Measurements from ENCODE around the gene SUPT3H. TPM values are rescaled to one million over a fixed set of nuclear protein-coding genes. Genes with fewer than 3 reads are reported as not detected.

The SUPT3H gene
- total RNA-seq, 3 donors from 2014 or later = 6.9 to 15.1 (median 13.6) TPM

- TF ChIP-seq, protein P1, sequence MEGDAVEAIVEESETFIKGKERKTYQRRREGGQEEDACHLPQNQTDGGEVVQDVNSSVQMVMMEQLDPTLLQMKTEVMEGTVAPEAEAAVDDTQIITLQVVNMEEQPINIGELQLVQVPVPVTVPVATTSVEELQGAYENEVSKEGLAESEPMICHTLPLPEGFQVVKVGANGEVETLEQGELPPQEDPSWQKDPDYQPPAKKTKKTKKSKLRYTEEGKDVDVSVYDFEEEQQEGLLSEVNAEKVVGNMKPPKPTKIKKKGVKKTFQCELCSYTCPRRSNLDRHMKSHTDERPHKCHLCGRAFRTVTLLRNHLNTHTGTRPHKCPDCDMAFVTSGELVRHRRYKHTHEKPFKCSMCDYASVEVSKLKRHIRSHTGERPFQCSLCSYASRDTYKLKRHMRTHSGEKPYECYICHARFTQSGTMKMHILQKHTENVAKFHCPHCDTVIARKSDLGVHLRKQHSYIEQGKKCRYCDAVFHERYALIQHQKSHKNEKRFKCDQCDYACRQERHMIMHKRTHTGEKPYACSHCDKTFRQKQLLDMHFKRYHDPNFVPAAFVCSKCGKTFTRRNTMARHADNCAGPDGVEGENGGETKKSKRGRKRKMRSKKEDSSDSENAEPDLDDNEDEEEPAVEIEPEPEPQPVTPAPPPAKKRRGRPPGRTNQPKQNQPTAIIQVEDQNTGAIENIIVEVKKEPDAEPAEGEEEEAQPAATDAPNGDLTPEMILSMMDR (IDR thresholded peaks at IDR 0.05) = no peak
- TF ChIP-seq POLR2A (IDR thresholded peaks at IDR 0.05) (no peak), POLR2AphosphoS5 (IDR thresholded peaks at IDR 0.05) (no peak)
- H3K36me3 ChIP-seq = no peaks in the 10 kb centered on the region
- intact Hi-C loops (cut with DNase I; ENCODE audit: low total_unique reads) = no loop called here
Measured at GRCh38 chr6:44789806-44790205, 587.9 kb downstream of the SUPT3H start.

DNA sequence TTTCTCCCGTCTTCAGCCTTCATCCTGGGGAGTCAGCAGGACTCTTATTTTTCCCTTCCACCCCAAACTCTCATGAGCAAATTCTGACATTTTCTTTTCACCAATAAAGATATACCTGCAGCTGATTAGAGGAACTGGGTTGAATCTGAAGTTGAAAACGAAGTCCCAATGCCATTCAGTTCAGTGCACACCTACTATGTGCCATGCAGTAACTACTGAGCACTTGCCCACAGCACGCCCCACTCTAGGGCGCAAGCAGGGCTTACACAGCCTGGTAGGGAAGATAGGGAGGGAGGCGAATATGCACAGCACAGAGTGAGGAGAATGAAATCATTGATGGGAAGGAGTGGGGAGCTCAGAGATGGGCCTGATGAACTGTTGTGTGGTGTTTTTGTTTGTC lies 588.7 kb downstream of the SUPT3H start:
- intact Hi-C loops (cut with DNase I; ENCODE audit: low total_unique reads) = no loop called here
- H3K36me3 ChIP-seq = no peaks in the 10 kb centered on the region
- TF ChIP-seq POLR2A (IDR thresholded peaks at IDR 0.05) (no peak), POLR2AphosphoS5 (IDR thresholded peaks at IDR 0.05) (no peak)
- TF ChIP-seq, protein P1 (IDR thresholded peaks at IDR 0.05) = no peak
- H3K4me1 ChIP-seq = no peaks in the 10 kb centered on the region
- no peaks in the 10 kb centered on the region for H3K27me3 ChIP-seq
- H3K4me3 ChIP-seq = no peak overlapping the region
- peaks cover 0 to 5% of the 10 kb centered on the region in 2 donors for H3K9me3 ChIP-seq
- H3K27ac ChIP-seq = no peak overlapping the region
- no peak for DNase-seq (ENCODE audit: low spot score in 2 of 2)

More at GRCh38 chr6:44789806-44790205, 587.9 kb downstream of the SUPT3H start:
- no peaks in the 10 kb centered on the region for H3K9me3 ChIP-seq
- H3K27me3 ChIP-seq = no peaks in the 10 kb centered on the region
- no peak for DNase-seq (ENCODE audit: low spot score in 2 of 2)
- no peak overlapping the region for H3K27ac ChIP-seq
- H3K4me3 ChIP-seq = no peak overlapping the region
- H3K4me1 ChIP-seq = no peaks in the 10 kb centered on the region

- H3K27me3 ChIP-seq = no peaks in the 10 kb centered on the region
Measured at GRCh38 chr6:44788387-44788981, 589.2 kb downstream of the SUPT3H start.

GRCh38 chr6:44787254-44787834 lies 590.4 kb downstream of the SUPT3H start:
- H3K27me3 ChIP-seq = no peaks in the 10 kb centered on the region
- intact Hi-C loops (cut with DNase I; ENCODE audit: low total_unique reads) = no loop called here
- TF ChIP-seq POLR2A (IDR thresholded peaks at IDR 0.05) = no peak
- no peak for TF ChIP-seq POLR2AphosphoS5 (IDR thresholded peaks at IDR 0.05)
- TF ChIP-seq, protein P1 (IDR thresholded peaks at IDR 0.05) = no peak
- no peak overlapping the region for H3K4me3 ChIP-seq
- no peak for DNase-seq (ENCODE audit: low spot score in 2 of 2)
- H3K27ac ChIP-seq = no peak overlapping the region
- no peaks in the 10 kb centered on the region for H3K4me1 ChIP-seq
- H3K9me3 ChIP-seq = peaks cover 0 to 8% of the 10 kb centered on the region in 2 donors
- no peaks in the 10 kb centered on the region for H3K36me3 ChIP-seq

More at GRCh38 chr6:44788387-44788981, 589.2 kb downstream of the SUPT3H start:
- Histone ChIP-seq H3K27ac (no peak overlapping the region), H3K36me3 (no peaks in the 10 kb centered on the region), H3K4me3 (no peak overlapping the region), H3K9me3 (peaks cover 0 to 8% of the 10 kb centered on the region in 2 donors), H3K4me1 (no peaks in the 10 kb centered on the region)
- intact Hi-C loops (cut with DNase I; ENCODE audit: low total_unique reads) = no loop called here
- DNase-seq (ENCODE audit: low spot score in 2 of 2) = no peak
- TF ChIP-seq POLR2AphosphoS5 (IDR thresholded peaks at IDR 0.05) (no peak), POLR2A (IDR thresholded peaks at IDR 0.05) (no peak)
- TF ChIP-seq, protein P1 (IDR thresholded peaks at IDR 0.05) = no peak

GRCh38 chr6:44785130-44785529 lies 592.6 kb downstream of the SUPT3H start:
- Histone ChIP-seq H3K36me3 (no peaks in the 10 kb centered on the region), H3K9me3 (peaks cover 0 to 8% of the 10 kb centered on the region in 2 donors), H3K27ac (no peak overlapping the region), H3K27me3 (no peaks in the 10 kb centered on the region), H3K4me3 (no peak overlapping the region), H3K4me1 (no peaks in the 10 kb centered on the region)
- intact Hi-C loops (cut with DNase I; ENCODE audit: low total_unique reads) = no loop called here
- TF ChIP-seq POLR2AphosphoS5 (IDR thresholded peaks at IDR 0.05) = no peak
- no peak for TF ChIP-seq POLR2A (IDR thresholded peaks at IDR 0.05)
- TF ChIP-seq, protein P1 (IDR thresholded peaks at IDR 0.05) = no peak
- no peak for DNase-seq (ENCODE audit: low spot score in 2 of 2)

All from breast epithelium (tissue), 4 donors.